Memory B cell (primary cell): ENCODE results near the gene POU6F2.
"Not testable (repeated sequence)": the region's sequence is repeated elsewhere in the genome, so short reads cannot be mapped to it uniquely, and the experiment has no call there.

Source experiments
- ATAC-seq: fragments of 150-1000 bp; cut with Tn5 transposase; 2 replicates; pipeline ENCODE4 v1.10.0; 2021; ENCODE audit warnings: low read depth, mild to moderate bottlenecking, moderate library complexity
- DNase-seq, 2 donors: peaks; one replicate each; pipeline ENCODE4 v3.0.0; 2022; ENCODE audit warnings: low spot score in 2 of 2
- H3K27ac Mint-ChIP-seq: one replicate; pipeline ENCODE4 v1.8.0; 2022; ENCODE audit warnings: mild to moderate bottlenecking, moderate library complexity, mixed read lengths
- H3K27me3 Mint-ChIP-seq: one replicate; pipeline ENCODE4 v1.8.0; 2022; ENCODE audit warnings: mixed read lengths
- H3K36me3 Mint-ChIP-seq: one replicate; pipeline ENCODE4 v1.8.0; 2022; ENCODE audit warnings: mild to moderate bottlenecking, mixed read lengths
- H3K4me1 Mint-ChIP-seq: one replicate; pipeline ENCODE4 v1.8.0; 2022; ENCODE audit warnings: mixed read lengths
- H3K4me3 Mint-ChIP-seq: one replicate; pipeline ENCODE4 v1.8.0; 2022; ENCODE audit warnings: mild to moderate bottlenecking, moderate library complexity, mixed read lengths
- H3K9me3 Mint-ChIP-seq: one replicate; pipeline ENCODE4 v1.8.0; 2022; ENCODE audit warnings: mixed read lengths

POU6F2 gene

DNA sequence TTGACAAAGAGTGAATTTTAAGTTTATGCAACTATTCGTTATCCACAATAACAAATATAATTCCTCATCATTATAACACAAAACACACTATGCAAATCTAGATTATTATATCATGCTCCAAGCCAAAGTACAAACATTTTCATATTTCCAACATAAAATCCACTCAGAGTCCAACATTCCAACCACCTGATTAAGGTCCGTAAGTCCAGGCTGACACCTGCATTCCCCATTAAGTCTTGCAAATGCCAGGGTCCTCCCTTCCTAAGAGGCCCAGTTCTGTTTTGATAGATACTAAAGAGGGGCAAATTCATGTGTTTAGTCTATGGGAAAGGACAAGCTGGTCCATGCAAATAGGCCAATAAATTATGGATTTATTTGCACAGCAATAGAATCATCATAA, 206.1 kb downstream of the POU6F2 start:
- no peaks in the 10 kb centered on the region for H3K4me1 Mint-ChIP-seq

DNA sequence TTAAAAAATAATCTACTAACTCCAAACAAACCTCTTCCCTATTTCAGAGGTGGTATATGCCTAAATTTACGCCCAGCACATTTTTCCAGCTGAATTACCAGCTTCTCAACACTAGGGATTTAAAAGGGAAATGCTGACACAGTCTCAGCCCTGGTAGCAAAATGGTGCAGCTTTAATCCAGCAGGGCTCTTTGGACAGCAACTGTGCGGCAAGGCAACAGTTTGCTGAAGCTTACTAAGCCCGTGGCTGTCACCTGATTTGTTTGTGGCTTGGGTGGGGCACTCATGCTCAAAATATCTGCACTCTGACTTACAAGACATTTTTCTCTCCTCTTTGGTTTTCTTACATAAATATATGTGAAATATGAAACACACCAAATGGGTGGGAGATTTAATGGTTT, 206.7 kb downstream of the POU6F2 start:
- H3K4me1 Mint-ChIP-seq = no peaks in the 10 kb centered on the region
- H3K27ac Mint-ChIP-seq = no peak overlapping the region
- H3K9me3 Mint-ChIP-seq = no peaks in the 10 kb centered on the region
- H3K27me3 Mint-ChIP-seq = no peaks in the 10 kb centered on the region
- ATAC-seq = peak; percentile 57
- no peak overlapping the region for H3K4me3 Mint-ChIP-seq
- no peak for DNase-seq
- no peaks in the 10 kb centered on the region for H3K36me3 Mint-ChIP-seq

More for the DNA sequence above, 206.1 kb downstream of the POU6F2 start:
- H3K9me3 Mint-ChIP-seq = no peaks in the 10 kb centered on the region
- ATAC-seq (no peak), DNase-seq (no peak)
- no peaks in the 10 kb centered on the region for H3K36me3 Mint-ChIP-seq
- no peak overlapping the region for H3K27ac Mint-ChIP-seq
- H3K27me3 Mint-ChIP-seq = no peaks in the 10 kb centered on the region
- H3K4me3 Mint-ChIP-seq = no peak overlapping the region

DNA sequence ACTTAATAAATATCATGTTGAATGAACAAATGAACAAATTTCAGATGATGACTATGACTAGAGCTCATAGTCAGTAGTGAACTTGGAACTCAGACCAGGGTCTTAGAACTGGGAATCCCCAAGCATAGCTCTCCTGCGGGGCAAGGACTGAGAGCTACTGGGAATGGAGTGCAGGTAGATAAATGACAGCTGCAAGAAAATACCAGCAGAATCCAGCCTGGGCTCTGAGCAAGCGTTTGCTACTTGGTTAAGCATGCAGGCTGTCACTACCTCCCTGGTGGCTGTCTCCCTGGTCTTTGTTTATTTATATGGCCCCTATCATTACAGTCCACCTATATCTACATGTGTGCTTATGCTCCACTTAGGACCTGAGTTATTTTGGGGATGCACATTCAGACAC, 208.4 kb downstream of the POU6F2 start:
- Mint-ChIP-seq H3K27ac (no peak overlapping the region), H3K4me1 (no peaks in the 10 kb centered on the region), H3K4me3 (no peak overlapping the region), H3K36me3 (no peaks in the 10 kb centered on the region), H3K9me3 (no peaks in the 10 kb centered on the region), H3K27me3 (no peaks in the 10 kb centered on the region)
- no peak for DNase-seq
- ATAC-seq = no peak

DNA sequence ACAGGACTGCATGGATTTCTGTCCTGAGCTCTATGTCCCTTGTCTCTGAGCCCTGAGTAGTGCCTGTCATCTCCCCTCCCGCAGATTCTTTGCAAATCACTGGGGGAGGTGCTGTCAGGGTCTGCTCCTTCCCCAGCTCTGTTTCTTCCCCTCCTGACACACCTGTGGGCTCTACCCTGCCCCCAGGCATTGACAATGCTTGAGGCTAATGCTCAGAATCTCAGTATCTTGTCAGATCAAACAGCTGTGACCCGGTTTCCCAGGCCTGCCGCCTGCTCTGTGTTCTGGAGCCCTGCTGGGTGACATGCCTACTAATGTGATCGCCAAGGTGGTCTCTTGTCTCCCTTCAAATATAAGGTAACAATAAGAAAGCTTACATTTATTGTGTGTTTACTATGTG, 209.0 kb downstream of the POU6F2 start:
- DNase-seq (no peak), ATAC-seq (no peak)
- Mint-ChIP-seq H3K27me3 (no peaks in the 10 kb centered on the region), H3K4me1 (no peaks in the 10 kb centered on the region), H3K36me3 (no peaks in the 10 kb centered on the region), H3K4me3 (no peak overlapping the region), H3K27ac (no peak overlapping the region), H3K9me3 (no peaks in the 10 kb centered on the region)

DNA sequence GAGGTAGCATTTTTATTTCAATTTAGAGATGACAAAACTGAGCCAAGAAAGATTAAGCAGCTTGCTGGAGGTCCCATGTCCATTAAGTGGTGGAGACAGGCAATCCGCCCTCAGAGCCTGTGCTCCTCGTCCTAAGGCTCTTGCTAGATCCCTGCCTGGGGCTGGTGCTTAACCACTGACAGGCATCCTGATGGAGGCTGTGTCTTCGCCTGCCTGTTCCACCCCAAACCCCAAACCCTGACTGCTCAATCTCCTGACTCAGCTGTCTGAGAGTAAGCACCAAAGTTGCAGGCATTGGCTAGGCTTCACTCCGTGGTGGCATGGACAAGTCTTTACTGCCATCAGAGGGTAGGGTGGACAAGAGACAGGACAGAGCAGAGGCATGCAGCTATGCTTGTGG, 209.4 kb downstream of the POU6F2 start:
- Mint-ChIP-seq H3K4me3 (no peak overlapping the region), H3K36me3 (no peaks in the 10 kb centered on the region), H3K27ac (no peak overlapping the region), H3K9me3 (no peaks in the 10 kb centered on the region), H3K27me3 (peaks cover 2% of the 10 kb centered on the region), H3K4me1 (no peaks in the 10 kb centered on the region)
- no peak for DNase-seq
- no peak for ATAC-seq

DNA sequence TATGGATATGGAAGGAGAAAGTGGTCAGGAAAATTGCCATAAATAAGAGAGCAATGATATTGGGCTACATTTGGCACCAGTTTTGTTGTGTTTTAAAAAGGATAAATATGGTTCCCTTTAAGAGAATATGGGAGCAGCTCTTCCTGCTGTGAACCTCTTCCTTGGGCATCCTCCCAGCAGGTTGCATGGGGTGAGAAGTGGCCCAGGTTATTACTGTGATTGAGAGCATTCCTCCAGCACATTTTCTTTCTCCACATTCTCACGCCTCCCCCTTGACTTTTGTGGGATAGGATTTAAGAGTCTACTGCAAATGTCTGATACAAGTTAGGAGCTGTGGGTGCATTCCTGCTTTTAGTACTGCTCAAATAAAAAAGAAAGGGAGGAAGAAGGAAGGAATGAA, 214.8 kb downstream of the POU6F2 start:
- no peak overlapping the region for H3K27ac Mint-ChIP-seq
- H3K9me3 Mint-ChIP-seq = no peaks in the 10 kb centered on the region
- H3K4me1 Mint-ChIP-seq = no peaks in the 10 kb centered on the region
- no peaks in the 10 kb centered on the region for H3K36me3 Mint-ChIP-seq
- ATAC-seq = no peak
- no peak for DNase-seq
- no peak overlapping the region for H3K4me3 Mint-ChIP-seq
- H3K27me3 Mint-ChIP-seq = peaks cover 2% of the 10 kb centered on the region

DNA sequence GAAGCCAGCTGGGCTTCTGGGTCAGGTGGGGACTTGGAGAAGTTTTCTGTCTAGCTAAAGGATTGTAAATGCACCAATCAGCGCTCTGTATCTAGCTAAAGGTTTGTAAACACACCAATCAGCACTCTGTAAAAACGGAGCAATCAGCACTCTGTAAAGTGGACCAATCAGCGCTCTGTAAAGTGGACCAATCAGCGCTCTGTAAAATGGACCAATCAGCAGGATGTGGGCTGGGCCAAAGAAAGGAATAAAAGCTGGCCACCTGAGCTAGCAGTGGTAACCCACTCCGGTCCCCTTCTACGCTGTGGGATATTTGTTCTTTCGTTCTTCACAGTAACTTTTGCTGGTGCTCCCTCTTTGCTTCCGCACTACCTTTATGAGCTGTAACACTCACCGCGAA, 216.7 kb downstream of the POU6F2 start:
- not testable (repeated sequence) for H3K27ac Mint-ChIP-seq, H3K4me1 Mint-ChIP-seq, ATAC-seq, H3K36me3 Mint-ChIP-seq, H3K4me3 Mint-ChIP-seq, DNase-seq, H3K27me3 Mint-ChIP-seq, H3K9me3 Mint-ChIP-seq

DNA sequence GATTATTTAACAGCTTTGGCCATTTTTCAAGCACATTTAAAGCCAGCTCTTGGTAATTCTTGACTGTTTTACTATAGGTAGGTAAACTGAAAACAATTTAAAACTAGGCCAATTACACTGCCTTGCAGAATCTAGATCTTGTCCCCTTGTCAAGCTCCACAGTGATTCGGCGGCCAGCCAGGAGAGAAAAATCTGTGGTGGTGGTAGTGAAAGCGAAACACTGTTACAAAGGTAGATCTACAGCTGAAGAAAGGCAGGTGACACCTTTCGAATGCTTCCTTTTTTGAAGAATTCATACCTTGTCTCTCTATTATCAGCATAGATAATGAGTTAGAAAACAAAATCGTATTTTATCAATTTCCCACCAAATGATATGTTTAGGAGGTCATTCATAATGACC, 218.3 kb downstream of the POU6F2 start:
- Mint-ChIP-seq H3K4me1 (no peaks in the 10 kb centered on the region), H3K36me3 (no peaks in the 10 kb centered on the region), H3K27me3 (peaks cover 2% of the 10 kb centered on the region), H3K27ac (no peak overlapping the region), H3K4me3 (no peak overlapping the region), H3K9me3 (no peaks in the 10 kb centered on the region)
- no peak for DNase-seq
- no peak for ATAC-seq

DNA sequence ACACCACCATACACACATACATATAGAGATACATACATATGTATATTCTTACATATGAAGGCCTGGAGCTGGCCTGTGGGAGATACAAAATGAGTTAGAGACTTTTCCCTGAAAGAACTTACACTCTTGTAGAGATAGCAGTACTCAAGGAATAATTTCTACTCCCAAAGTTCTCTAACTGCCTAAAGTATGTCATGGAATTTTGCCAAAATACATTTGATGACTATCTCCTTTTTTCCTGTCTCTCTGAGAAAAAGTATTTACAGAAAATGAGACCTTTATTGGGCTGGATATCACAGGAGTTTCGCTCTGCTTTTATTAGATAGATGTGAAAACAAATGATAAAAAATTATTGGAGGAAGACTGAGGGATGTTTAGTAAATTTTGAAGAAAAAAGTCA, 220.1 kb downstream of the POU6F2 start:
- no peaks in the 10 kb centered on the region for H3K36me3 Mint-ChIP-seq
- no peaks in the 10 kb centered on the region for H3K27me3 Mint-ChIP-seq
- no peaks in the 10 kb centered on the region for H3K4me1 Mint-ChIP-seq
- DNase-seq (no peak), ATAC-seq (no peak)
- no peak overlapping the region for H3K27ac Mint-ChIP-seq
- H3K4me3 Mint-ChIP-seq = no peak overlapping the region
- no peaks in the 10 kb centered on the region for H3K9me3 Mint-ChIP-seq

DNA sequence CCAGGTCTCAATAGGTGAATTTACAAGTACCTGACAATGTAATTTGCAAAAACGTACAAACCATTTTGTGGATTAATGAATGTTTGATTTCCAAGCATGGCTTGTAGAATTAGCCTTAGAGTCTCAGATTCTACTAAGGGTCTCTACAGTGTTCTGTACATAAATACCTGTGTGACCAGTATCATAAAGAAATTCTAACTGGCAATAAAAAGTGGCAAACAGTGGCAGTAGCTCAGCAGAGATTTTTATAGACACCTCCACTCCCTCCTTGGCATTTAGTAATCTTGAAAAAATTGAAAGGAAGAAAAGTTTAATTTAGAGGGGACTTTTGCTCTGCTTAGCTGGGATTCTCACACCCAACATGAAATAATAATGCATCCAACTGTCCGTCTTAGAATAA, 220.8 kb downstream of the POU6F2 start:
- ATAC-seq (no peak), DNase-seq (no peak)
- no peak overlapping the region for H3K27ac Mint-ChIP-seq
- H3K4me3 Mint-ChIP-seq = no peak overlapping the region
- no peaks in the 10 kb centered on the region for H3K27me3 Mint-ChIP-seq
- H3K4me1 Mint-ChIP-seq = no peaks in the 10 kb centered on the region
- H3K9me3 Mint-ChIP-seq = no peaks in the 10 kb centered on the region
- H3K36me3 Mint-ChIP-seq = no peaks in the 10 kb centered on the region

DNA sequence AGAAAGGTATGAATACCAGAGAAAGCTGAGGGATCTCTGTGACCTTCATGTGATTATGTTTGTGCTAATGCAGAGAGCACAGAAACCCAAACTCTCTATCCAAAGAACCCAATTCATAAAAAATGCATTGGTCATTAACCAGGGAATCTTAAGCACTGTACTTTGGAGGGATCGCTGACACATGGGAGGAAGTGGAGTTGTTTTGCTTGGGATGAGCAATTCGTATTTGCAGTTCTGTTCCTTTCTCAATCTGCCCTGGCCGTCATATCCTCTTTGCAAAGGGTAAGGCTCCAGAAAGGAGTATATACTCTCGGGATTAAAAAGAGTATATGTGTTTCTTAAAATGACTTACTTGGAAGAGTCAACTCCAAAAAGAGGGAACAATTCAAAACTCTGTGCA, 221.3 kb downstream of the POU6F2 start:
- H3K27me3 Mint-ChIP-seq = no peaks in the 10 kb centered on the region
- no peaks in the 10 kb centered on the region for H3K9me3 Mint-ChIP-seq
- DNase-seq = no peak
- H3K4me3 Mint-ChIP-seq = no peak overlapping the region
- no peak for ATAC-seq
- no peaks in the 10 kb centered on the region for H3K36me3 Mint-ChIP-seq
- no peak overlapping the region for H3K27ac Mint-ChIP-seq
- no peaks in the 10 kb centered on the region for H3K4me1 Mint-ChIP-seq

DNA sequence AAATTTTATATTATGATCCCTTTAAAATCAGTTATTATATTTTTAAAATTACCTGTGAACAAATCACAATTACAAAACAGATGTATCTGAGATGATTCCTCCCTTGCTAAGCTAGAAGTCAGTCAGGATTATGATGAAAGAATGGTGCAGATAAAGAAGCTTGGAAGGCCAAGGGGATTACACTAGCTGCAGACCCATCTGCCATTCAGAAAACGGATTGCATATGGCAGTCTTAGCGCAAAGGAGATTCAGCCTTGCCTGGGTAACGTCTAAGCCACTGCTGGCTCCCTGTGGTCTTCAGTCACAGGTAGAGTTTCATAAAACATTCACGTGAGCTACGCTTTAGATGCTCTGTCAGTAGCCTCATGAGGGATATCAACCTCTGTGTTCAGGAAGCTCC, 222.2 kb downstream of the POU6F2 start:
- Mint-ChIP-seq H3K27me3 (no peaks in the 10 kb centered on the region), H3K9me3 (no peaks in the 10 kb centered on the region), H3K36me3 (no peaks in the 10 kb centered on the region), H3K4me3 (no peak overlapping the region), H3K27ac (no peak overlapping the region), H3K4me1 (no peaks in the 10 kb centered on the region)
- DNase-seq (no peak), ATAC-seq (no peak)

DNA sequence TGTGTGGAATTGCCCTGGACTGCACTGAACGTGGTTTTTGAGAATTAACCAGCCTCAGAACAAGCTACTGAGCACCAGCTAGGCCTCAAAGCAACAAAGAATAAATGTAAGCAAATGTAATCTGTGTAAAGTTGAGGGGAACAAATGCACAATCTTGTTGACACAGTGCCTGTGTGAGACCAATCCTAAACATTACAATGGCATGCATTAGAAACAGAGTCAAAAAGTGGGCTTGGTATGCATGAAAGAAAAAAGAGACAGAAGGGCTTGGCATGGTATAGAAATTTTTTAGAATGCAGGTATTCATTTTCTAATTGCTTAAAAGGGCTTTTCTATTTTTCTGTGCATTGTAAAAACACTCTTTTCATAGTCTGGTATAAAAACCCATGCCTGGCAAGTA, 224.3 kb downstream of the POU6F2 start:
- Mint-ChIP-seq H3K4me3 (no peak overlapping the region), H3K27me3 (no peaks in the 10 kb centered on the region), H3K4me1 (no peaks in the 10 kb centered on the region), H3K27ac (no peak overlapping the region), H3K9me3 (no peaks in the 10 kb centered on the region), H3K36me3 (no peaks in the 10 kb centered on the region)
- ATAC-seq (no peak), DNase-seq (no peak)

DNA sequence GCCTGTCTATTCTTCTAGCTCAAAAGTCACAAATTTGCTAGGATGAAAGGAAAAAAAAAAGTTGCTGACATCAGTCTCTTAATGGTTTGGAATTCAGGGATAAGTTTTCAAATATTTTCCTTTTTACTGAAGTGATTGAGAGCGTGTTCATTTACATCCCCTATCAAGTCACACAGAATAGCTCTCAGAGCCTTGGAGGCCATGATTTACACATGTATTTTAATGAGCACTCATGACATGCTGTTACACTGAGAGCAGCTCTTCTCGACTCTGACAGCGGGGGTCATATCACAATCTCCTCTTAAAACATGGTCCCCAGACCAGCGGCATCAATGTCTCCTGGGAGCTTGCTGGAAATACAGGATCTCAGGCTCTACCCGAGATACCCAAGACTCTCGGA, 232.7 kb downstream of the POU6F2 start:
- Mint-ChIP-seq H3K9me3 (no peaks in the 10 kb centered on the region), H3K36me3 (no peaks in the 10 kb centered on the region), H3K27me3 (peaks cover 1% of the 10 kb centered on the region), H3K4me3 (no peak overlapping the region), H3K4me1 (peaks cover 4% of the 10 kb centered on the region), H3K27ac (no peak overlapping the region)
- ATAC-seq (no peak), DNase-seq (no peak)

DNA sequence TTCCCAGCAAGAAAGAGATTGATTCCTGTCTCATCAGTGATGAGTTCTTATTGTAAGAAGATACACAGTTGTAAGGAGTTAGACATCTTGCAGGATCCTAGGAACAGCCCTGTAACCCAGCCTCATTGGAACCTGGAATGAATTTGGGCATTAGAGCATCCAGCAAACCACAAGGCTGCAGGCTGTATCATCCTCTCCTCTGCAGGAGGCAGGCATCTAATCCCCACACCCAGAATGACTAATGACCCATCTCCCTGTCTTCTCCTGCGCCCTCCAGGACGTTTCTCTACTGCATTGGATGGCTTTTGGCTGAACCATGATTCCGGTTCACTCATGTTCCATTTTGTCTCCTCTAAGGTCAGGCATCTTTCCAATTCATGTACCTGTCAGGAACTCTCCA, 233.9 kb downstream of the POU6F2 start:
- Mint-ChIP-seq H3K4me1 (peaks cover 4% of the 10 kb centered on the region), H3K4me3 (no peak overlapping the region), H3K36me3 (no peaks in the 10 kb centered on the region), H3K27ac (no peak overlapping the region), H3K27me3 (peaks cover 3% of the 10 kb centered on the region), H3K9me3 (no peaks in the 10 kb centered on the region)
- no peak for DNase-seq
- ATAC-seq = no peak

DNA sequence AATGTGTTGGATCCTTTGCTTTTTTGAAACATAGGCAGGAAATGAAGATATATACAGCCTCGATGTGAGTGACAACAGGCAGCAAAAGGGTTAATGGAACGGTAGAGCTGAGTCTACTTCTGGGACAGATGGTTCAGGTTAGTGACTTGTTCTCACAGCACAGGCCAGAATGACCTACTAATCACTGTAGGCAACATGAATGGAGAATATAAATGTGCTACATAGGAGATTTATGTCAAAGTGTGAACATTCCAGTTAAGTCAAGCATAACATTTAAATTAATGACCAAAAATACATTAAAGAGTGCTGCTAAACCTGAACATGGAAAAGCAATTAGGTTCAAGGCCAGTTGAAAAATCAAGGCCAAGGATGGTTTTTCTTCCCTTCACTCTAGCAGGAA, 235.2 kb downstream of the POU6F2 start:
- no peak overlapping the region for H3K4me3 Mint-ChIP-seq
- no peaks in the 10 kb centered on the region for H3K36me3 Mint-ChIP-seq
- H3K27ac Mint-ChIP-seq = no peak overlapping the region
- DNase-seq (no peak), ATAC-seq (no peak)
- H3K9me3 Mint-ChIP-seq = no peaks in the 10 kb centered on the region
- peaks cover 4% of the 10 kb centered on the region for H3K4me1 Mint-ChIP-seq
- H3K27me3 Mint-ChIP-seq = peaks cover 3% of the 10 kb centered on the region
